Panc1 (cell line): Measurements from ENCODE around the gene PANX3.

ENCODE experiments used
- CTCF ChIP-seq: fragments of 450-650 bp; IDR thresholded peaks from 2 replicates; pipeline ENCODE4 v1.5.1; 2017; ENCODE audit warnings: mild to moderate bottlenecking
- REST ChIP-seq, 2 experiments: IDR thresholded peaks; 2 replicates each; pipeline ENCODE4 v1.6.1; 2011 to 2012; ENCODE audit warnings: low read depth in 2 of 2, control low read depth in 1 of 2, low read length in 1 of 2, mild to moderate bottlenecking in 1 of 2, moderate library complexity in 1 of 2; ENCODE audit not compliant: insufficient read depth in 1 of 2
- TCF7L2 ChIP-seq: IDR thresholded peaks from 2 replicates; pipeline ENCODE4 v1.6.1; 2011; ENCODE audit warnings: mild to moderate bottlenecking, low read depth, low read length, inconsistent platforms

GRCh38 chr11:124608147-124608546, 3.1 kb upstream of the PANX3 start:
- no peak for TF ChIP-seq TCF7L2
- TF ChIP-seq REST (IDR thresholded peaks at IDR 0.05; ENCODE audit: insufficient read depth in 1 of 2, low read depth in 2 of 2, low read length in 1 of 2) = no peak
- no peak for TF ChIP-seq CTCF
